ENCODE measurements around the gene C4orf51.

- TF ChIP-seq TAF1 (conservative IDR thresholded peaks at IDR 0.05) (no peak), CTCF (IDR thresholded peaks at IDR 0.05; ENCODE audit: low read depth, low read length, missing input control) (no peak), JUND (IDR thresholded peaks at IDR 0.05) (no peak), REST (IDR thresholded peaks at IDR 0.05) (no peak), ATF3 (IDR thresholded peaks at IDR 0.05) (no peak), SP1 (IDR thresholded peaks at IDR 0.05) (no peak), ZBTB33 (IDR thresholded peaks at IDR 0.05) (no peak), MAX (IDR thresholded peaks at IDR 0.05) (no peak), HNF4A (conservative IDR thresholded peaks at IDR 0.05) (no peak), RAD21 (IDR thresholded peaks at IDR 0.05) (no peak), GABPA (IDR thresholded peaks at IDR 0.05 in 1 of 2, conservative IDR thresholded peaks at IDR 0.05 in 1 of 2) (no peak), EGR1 (IDR thresholded peaks at IDR 0.05; ENCODE audit: low read depth in 2 of 2) (no peak), RXRA (IDR thresholded peaks at IDR 0.05) (no peak)
Measured at GRCh38 chr4:145772347-145772746, 92.4 kb downstream of the C4orf51 start.

All from liver (tissue), 3 donors.